Measurements from ENCODE around the gene VEGFB.

Gene VEGFB

DNA sequence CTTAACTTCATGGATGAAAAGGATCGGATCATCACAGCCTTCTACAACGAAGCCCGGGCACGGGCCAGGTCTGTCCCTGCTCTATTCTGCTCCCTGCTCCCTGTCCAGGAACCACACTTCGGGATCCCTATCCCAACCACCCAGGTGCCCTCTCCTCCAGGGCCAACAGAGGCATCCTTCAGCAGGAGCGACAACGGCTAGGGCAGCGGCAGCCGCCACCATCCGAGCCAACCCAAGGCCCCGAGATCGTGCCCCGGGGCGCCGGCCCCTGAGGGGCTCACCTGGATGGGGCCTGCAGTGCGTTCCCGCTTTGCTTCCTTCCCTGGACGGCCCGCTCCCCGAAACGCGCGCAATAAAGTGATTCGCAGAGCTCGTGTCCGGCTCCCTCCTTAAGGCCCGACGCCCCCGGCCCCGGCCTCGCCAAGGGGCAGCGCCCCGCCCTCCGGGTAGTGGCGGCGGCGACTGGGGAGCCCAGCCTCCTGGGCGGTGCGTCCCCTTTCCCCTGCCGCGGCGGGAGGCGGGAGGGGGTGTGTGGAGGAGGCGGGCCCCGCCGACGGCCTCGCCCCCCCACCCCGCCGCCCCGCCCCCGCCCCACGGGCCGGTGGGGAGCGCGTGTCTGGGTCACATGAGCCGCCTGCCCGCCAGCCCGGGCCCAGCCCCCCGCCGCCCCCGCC lies at the start of gene VEGFB:
TSS of gene VEGFB (plus strand) at position 672 of the 674 bp plus-strand sequence. CDS start 250 bp downstream, outside the sequence.
- TF ChIP-seq CTCF (conservative IDR thresholded peaks at IDR 0.05) (no peak), ZFX (IDR thresholded peaks at IDR 0.05) (no peak)
- peak within 1 kb of the TSS; percentile 47 for H3K27ac ChIP-seq

DNA sequence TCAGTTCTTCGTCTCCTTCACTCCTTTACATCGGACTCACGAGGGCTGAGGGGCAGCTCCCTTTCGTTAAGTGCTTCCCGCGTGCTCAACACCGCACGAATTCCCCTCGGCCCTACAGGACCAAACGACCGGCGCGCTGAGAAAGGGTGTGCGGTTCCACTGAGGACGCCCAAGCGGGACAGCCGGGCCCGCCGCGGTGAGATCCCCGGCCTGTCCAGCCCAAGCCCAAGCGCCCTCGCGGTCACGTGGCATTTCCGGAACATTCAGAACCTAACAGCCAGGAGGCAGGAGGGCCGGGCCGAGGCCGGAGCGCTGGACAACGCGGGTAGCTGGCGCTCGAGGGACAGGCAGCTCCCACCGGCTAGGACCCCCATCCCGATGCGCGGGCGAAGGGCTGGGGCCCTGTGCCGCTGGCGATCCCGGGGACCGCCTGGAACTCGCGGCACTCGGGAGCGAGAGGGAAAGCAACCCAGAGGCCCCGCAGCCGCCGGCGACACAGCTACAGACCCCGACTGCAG lies 49.1 kb upstream of the VEGFB start:
- H3K27ac ChIP-seq = no peak overlapping the region; the same call in 1 of the 2 replicates

GRCh38 chr11:64185693-64186491 lies 48.5 kb upstream of the VEGFB start, which contains the start of gene STIP1:
Gene STIP1, plus strand, starts transcription at chr11:64186171. Its CDS starts 91 bp downstream, at chr11:64186262.
- no peak within 1 kb of the TSS; the same call in 1 of the 2 replicates for H3K27ac ChIP-seq
- TF ChIP-seq CTCF (conservative IDR thresholded peaks at IDR 0.05) (no peak; the same call in 1 of the 2 replicates), ZFX (IDR thresholded peaks at IDR 0.05) (no peak)

More for the DNA sequence above, 49.1 kb upstream of the VEGFB start:
- TF ChIP-seq CTCF (conservative IDR thresholded peaks at IDR 0.05) = no peak
- peak; percentile 89; the same call in 1 of the 2 replicates for TF ChIP-seq ZFX (IDR thresholded peaks at IDR 0.05)

DNA sequence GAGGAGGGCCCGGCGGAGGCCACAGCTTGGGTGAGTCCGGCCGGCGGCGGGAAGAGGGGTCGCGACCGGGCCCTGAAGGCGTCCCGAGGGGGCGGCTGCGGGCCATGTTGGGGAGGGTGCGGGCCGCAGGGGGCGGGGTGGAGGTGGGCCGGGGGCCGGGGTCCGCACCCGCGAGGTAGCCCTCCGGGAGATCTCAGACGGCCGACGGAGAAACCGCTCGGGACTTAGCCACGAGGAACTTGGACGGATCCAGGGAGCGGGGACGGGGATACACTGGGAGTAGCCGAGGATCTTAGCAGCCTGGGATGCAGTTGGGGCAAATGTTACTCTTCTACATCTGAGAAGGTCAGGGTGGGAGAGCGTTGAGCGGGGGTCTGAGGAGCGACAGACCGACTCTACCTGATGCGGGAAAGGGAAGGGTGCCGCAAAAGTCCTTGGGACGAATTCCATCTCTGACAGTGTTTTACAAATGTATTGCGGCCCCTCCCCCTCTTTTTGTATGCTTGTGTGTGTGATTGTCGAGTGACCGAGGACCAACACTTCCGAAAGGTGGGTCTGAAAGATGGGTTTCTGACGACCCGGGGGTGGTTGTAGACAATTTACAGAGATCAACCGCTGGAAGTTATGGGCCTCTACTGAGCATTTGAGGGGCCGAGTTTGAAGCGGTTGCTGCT lies 47.8 kb upstream of the VEGFB start:
- H3K27ac ChIP-seq = no peak overlapping the region

GRCh38 chr11:64192434-64192833 lies 42.0 kb upstream of the VEGFB start:
- H3K27ac ChIP-seq = no peak overlapping the region
- TF ChIP-seq CTCF (conservative IDR thresholded peaks at IDR 0.05) (no peak), ZFX (IDR thresholded peaks at IDR 0.05) (no peak)

More for the DNA sequence above, 47.8 kb upstream of the VEGFB start:
- peak; percentile 58; the same call in 1 of the 2 replicates for TF ChIP-seq ZFX (IDR thresholded peaks at IDR 0.05)
- TF ChIP-seq CTCF (conservative IDR thresholded peaks at IDR 0.05) = no peak

- no peak for TF ChIP-seq CTCF (conservative IDR thresholded peaks at IDR 0.05)
- no peak for TF ChIP-seq ZFX (IDR thresholded peaks at IDR 0.05)
- no peak overlapping the region for H3K27ac ChIP-seq
These were observed 37.8 kb upstream of the VEGFB start for GRCh38 chr11:64196626-64197025.

Measured in C4-2B (cell line).